Activated T-cell treated with anti-CD3 and anti-CD28 coated beads, Interleukin-2, amount 50 U/mL, for 48 hours (primary cell): ENCODE data around the gene NAB2.
A peak's percentile ranks its signal among the peaks of the same experiment; 100 is the strongest.
"Not testable (repeated sequence)": the region's sequence is repeated elsewhere in the genome, so short reads cannot be mapped to it uniquely, and the experiment has no call there.

ENCODE experiments used
- DNase-seq, 2 experiments: peaks; one replicate each; pipeline ENCODE4 v3.0.0-alpha.2; 2020

NAB2 gene

DNA sequence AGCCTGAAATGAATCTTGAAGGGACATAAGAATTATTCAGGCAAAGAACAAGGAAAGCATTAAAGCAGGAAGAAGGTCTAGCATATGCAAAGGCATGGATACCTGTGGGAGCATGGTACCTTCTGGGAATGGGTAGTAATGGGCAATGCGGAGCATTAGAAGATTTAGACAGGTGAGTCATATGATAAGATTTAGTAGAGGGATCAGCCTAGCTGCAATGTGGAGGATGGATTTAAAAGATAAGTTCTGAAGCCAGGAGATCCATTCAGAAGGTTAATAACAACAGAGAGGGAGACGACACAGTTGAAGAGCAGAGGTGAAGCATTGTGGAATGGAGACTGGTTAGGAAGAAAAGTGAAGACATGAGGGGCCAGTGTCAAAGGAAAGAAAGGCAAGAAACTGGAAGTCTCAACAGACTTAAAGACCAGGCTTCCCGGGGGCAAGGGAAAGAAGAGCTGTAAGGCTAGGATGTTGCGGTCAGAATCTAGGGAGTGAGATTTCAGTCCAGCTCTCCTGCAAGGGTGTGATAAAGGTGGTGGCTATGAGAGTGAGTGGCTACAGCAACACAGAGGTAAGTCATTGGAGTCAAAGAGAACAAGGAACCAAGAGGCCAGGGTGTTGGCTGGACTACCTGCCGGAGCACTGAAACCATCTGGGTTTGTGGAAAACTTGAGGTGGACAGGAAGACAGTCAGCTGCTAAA, 27.8 kb downstream of the NAB2 start:
- no peak for DNase-seq

- DNase-seq, result no peak
Measured at GRCh38 chr12:57118711-57119271, 29.9 kb downstream of the NAB2 start.

- no peak for DNase-seq
Measured at GRCh38 chr12:57119294-57120085, 30.6 kb downstream of the NAB2 start.

GRCh38 chr12:57120718-57121117, 31.8 kb downstream of the NAB2 start:
- not testable (repeated sequence) for DNase-seq

DNA sequence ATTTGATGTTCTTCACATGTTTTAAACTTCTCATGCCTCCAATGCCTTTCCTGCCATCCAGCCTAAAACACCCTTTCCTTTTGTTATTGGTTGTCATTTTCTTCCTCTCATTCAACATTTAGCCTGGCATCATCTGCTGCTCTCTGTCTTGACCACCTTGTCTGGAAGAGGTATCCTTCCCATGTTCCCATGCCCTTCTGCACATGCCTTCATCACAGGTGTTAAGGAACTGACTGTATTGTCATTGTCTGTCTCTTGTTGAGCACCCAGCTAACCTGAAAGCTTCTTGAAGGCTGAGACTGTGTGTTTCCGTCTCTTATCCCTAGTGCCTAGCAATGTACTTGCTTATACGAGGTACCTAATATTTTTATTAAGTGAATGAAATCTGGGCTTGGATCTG, 34.9 kb downstream of the NAB2 start:
- DNase-seq, result no peak

GRCh38 chr12:57124261-57124877, 35.5 kb downstream of the NAB2 start:
- peak; percentile 80 to 82 for DNase-seq

DNA sequence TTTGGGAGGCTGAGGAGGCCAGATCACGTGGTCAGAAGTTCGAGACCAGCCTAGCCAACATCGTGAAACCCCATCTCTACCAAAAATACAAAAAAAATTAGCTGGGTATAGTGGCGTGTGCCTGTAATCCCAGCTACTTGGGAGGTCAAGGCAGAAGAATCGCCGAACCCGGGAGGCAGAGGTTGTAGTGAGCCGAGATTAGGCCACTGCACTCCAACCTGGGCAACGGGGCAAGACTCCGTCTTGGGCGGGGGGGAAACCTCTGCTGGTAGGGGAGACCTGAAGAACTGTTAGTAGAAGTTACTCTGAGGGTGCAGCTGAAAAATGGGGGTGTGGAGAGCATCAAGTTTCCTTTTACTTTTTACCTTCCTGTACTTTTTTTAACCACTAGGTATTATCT, 37.1 kb downstream of the NAB2 start:
- no peak for DNase-seq

DNA sequence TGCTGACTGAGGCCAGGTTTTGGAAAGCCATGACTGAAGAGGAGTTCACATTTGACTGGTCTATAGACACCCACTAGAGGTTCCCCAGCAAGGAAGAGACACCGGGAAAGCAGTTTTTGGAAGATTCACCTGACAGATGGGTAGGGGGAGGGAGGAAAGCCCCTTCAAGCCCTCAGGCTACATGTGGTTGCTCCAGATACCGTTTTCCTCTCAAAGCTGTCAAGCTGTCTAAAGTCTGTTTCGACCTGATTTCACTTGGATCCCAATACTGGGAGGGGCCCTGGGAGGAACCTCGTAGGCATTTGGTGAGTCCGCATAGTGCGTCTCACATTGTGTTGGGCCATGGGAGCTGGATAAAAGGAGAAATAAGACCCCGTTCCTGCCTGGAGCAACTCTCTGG, 37.6 kb downstream of the NAB2 start:
- DNase-seq, result no peak

DNA sequence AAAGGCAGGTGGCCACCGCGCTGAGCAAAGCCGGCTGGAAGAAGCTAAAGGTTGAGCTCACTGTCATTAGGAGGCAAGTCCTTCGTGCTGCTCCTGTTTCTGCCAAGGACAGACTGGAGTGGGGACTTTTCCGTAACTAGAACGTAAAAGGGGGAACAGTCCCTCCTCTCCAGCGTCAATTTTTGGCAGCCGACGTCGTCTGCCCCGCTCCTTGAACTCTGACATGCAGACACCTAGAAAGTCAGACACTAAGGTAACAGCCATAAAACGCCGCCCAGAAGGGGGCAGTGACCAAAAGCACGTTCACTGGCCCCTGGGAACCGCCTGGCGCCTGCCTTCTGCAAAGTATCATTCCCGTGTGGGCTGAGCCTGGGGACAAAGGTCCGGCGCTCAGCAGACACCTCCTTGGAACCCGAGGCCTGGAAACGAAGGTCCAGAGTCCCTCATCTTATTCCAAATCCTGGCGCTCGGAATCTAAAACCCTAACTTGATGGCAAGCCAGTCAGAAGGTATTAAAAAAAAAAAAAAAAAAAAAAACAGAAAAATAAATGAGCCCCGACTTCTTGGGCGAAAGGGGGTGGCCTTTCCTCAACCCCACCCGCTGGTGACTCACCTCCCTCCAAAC, 38.3 kb downstream of the NAB2 start:
- peak; percentile 61 to 65 for DNase-seq

- peak; percentile 80 to 83 for DNase-seq
Measured at GRCh38 chr12:57127726-57128518, 39.0 kb downstream of the NAB2 start, which contains the start of gene LRP1. TSS of gene LRP1 (plus strand) at chr12:57128483. CDS start at chr12:57128965, 482 bp downstream.

DNA sequence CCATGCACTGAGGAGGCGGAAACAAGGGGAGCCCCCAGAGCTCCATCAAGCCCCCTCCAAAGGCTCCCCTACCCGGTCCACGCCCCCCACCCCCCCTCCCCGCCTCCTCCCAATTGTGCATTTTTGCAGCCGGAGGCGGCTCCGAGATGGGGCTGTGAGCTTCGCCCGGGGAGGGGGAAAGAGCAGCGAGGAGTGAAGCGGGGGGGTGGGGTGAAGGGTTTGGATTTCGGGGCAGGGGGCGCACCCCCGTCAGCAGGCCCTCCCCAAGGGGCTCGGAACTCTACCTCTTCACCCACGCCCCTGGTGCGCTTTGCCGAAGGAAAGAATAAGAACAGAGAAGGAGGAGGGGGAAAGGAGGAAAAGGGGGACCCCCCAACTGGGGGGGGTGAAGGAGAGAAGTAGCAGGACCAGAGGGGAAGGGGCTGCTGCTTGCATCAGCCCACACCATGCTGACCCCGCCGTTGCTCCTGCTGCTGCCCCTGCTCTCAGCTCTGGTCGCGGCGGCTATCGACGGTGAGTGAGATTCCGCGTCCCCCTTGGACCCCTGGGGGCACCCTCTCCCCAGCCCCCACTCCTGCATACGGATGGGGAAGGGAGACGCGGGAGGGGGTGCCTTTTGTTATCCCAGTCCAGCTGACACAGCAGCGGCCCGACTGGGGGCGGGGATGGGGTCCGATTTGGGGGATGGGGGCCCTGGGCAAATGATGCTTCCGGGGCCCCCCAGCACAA, 39.8 kb downstream of the NAB2 start:
- DNase-seq, result no peak

- no peak for DNase-seq
Measured at GRCh38 chr12:57129321-57129842, 40.5 kb downstream of the NAB2 start.

DNA sequence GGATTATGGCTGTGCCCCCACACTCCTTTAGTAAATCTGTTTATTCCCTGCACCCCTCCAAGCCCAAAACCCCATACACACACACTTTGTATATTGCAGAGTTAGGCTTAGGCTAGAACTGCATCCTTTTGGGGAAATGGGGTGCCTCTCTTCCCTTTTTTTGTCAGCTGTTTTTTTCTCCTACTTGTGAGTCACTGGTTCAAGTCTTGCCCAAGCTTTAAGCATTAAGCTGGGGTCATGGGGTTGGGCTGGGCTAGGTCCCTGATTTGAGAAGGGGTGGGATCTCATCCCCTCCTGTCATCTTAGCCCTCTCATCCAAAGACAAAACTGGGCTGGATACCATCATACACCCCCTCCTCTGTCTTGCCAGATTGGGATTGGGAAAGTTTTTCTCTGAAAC, 41.0 kb downstream of the NAB2 start:
- no peak for DNase-seq

- no peak for DNase-seq
Measured at GRCh38 chr12:57130941-57131340, 42.0 kb downstream of the NAB2 start.

DNA sequence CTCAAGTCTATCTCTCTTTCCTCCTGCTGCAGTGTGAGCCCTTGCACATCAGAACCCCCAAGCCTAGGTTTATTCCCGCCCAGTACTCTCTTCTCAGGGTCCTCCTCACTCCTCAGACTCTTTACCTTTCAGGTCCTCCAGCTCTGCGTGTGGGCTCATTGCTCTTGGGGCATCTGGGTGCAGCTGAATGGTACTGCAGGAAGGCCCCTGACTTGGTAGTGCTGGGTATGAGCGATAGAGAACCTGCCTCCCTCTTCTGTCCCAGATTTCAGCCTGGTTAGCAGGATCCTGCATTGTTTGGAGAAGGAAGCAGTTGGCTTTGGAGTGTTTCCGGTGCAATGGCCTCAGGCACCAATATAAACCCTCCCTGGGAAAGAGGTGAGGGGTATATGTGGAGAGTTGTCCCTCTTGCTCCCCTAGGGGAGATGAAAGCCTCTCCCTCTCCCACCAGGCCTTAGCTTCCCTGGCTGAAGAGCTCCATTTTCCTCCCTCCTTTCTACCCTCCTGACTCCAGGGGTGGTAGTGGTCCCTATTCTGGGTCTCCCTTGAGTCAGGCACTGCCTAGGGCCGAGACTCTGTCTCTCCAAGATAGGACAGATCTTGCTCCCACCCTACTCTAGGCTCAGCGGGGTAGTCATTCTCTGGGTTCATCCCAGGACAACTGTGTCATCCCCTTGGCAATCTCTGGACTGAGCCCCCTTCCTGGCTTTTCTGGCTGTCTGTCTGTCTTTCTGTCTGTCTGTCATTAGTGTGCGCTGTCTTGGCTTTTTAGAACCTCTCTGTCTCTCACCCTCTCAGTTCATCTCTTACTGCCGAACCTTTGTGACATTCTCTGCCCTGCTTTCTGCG, 43.2 kb downstream of the NAB2 start:
- DNase-seq, result no peak

GRCh38 chr12:57133013-57133569, 44.2 kb downstream of the NAB2 start:
- DNase-seq, result no peak

- no peak for DNase-seq
Measured at GRCh38 chr12:57133916-57134315, 45.0 kb downstream of the NAB2 start.

DNA sequence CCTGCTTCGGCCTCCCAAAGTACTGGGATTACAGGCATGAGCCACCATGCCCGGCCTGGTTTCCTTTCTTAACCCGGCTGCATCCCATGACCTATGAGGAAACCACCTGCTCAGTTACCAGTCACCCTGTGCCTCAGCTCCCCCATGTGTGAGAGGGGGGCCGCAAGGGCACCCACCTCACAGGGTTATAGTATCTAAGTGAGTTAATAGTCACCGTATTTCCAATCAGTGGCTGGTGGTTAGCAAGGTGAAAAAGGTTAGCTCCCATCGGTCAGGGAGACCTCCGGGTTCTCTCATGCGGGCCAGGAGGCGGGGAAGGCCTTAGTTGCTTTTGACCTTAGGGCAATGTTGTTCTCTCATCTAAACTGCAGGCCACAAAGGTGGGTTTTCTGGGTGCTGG, 46.0 kb downstream of the NAB2 start:
- no peak for DNase-seq

DNA sequence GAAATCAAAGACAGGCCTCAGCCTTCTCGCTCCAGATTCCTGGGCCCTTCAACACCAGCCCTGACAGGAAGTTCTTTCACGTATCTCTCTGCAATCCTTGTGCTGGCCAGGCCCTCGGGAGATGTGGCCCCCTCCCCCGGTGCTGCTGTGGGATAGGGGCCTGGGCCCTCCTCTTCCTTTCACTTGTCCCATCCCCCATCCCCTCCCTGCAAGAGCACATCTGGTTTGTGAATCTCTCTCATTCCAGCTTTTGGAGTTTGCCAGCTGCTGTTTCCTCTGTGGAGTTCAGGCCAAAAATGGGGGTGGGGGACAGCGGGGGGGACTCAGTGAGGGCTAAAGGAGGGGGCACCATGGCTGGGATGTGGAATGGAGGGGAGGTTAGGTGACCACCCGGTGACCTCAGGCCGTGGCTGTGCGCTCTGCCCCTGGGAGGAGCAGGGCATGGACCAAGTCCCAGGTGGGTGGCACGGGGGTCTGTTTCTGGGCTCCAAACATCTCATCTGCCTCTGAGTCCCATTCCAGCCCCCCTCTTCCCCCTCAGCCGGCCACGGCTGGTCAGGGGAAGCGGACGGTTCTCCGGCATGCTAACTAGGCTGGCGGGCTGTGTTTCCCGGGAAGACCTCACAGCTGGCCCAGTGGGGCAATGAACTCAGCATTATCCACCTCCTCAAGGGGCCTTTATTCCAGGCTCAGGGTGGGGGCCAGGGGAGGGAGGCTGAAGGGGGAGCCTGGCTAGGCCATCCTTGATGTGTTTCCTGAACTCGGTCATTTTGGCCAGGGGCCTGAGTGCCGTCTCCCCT, 46.8 kb downstream of the NAB2 start:
- no peak for DNase-seq
